K562 (cell line): ENCODE data around the gene GNL3. TPM values are rescaled to one million over a fixed set of nuclear protein-coding genes. Genes with fewer than 3 reads are reported as not detected.

Experiments used
- AFF4 ChIP-seq: sonication (generic); formaldehyde crosslinking; IDR thresholded peaks from 2 replicates; pipeline ENCODE4 v1.8.0; 2023; ENCODE audit warnings: mild to moderate bottlenecking, missing genetic modification reagents
- BRCA1 ChIP-seq, 2 experiments: fragments of 450-650 bp in 1 of 2; sonication (generic) in 1 of 2; formaldehyde crosslinking in 1 of 2; IDR thresholded peaks; 2 replicates each; pipeline versions ENCODE4 v1.5.0 to v1.6.1; 2017 to 2020; ENCODE audit warnings: mild to moderate bottlenecking in 1 of 2, missing genetic modification reagents in 1 of 2
- BRD4 ChIP-seq: fragments of 200-600 bp; sonication (generic); IDR thresholded peaks from 2 replicates; pipeline ENCODE4 v1.6.1; 2017; ENCODE audit warnings: inconsistent platforms
- CHD1 ChIP-seq: fragments of 200-600 bp; sonication (generic); IDR thresholded peaks from one replicate; pipeline ENCODE4 v1.6.1; 2012; ENCODE audit warnings: mild to moderate bottlenecking, moderate library complexity, low read length, inconsistent platforms
- CTBP1 ChIP-seq: fragments of 450-650 bp; IDR thresholded peaks from 2 replicates; pipeline ENCODE4 v1.6.1; 2016; ENCODE audit warnings: borderline replicate concordance
- GATAD2A ChIP-seq: fragments of 450-650 bp; IDR thresholded peaks from 2 replicates; pipeline ENCODE4 v1.6.1; 2017
- HDAC2 ChIP-seq: fragments of 450-650 bp; IDR thresholded peaks from 2 replicates; pipeline ENCODE4 v1.6.1; 2016; ENCODE audit warnings: mild to moderate bottlenecking
- HEY1 ChIP-seq: fragments of 250-450 bp; sonication (Bioruptor Pico); IDR thresholded peaks from 2 replicates; pipeline ENCODE4 v1.5.0; 2020; ENCODE audit warnings: mild to moderate bottlenecking, moderate library complexity, borderline replicate concordance
- HNRNPL ChIP-seq: fragments of 200-400 bp; formaldehyde crosslinking; IDR thresholded peaks from 2 replicates; pipeline ENCODE4 v1.6.1; 2017; ENCODE audit warnings: low read depth, mild to moderate bottlenecking, low read length
- MAZ ChIP-seq, 2 experiments: fragments of 450-650 bp in 1 of 2; sonication (generic) in 1 of 2; formaldehyde crosslinking; IDR thresholded peaks in 1 of 2; conservative IDR thresholded peaks in 1 of 2; 2 replicates each; pipeline versions ENCODE4 v1.4.0 to v1.5.0; 2020; ENCODE audit warnings: mild to moderate bottlenecking in 1 of 2, missing genetic modification reagents in 1 of 2
- MCM7 ChIP-seq, 2 experiments: fragments of 450-650 bp; IDR thresholded peaks; 2 replicates each; pipeline ENCODE4 v1.6.1; 2016 to 2018
- NFE2 ChIP-seq: IDR thresholded peaks from 2 replicates; pipeline ENCODE4 v1.6.1; 2014; ENCODE audit warnings: antibody characterized with exemption, low read depth
- POU5F1 ChIP-seq: fragments of 150-350 bp; IDR thresholded peaks from 2 replicates; pipeline ENCODE4 v1.6.1; 2014; ENCODE audit warnings: borderline replicate concordance, low read length, low read depth, mild to moderate bottlenecking; ENCODE audit not compliant: partially characterized antibody
- SFPQ ChIP-seq: fragments of 200-400 bp; formaldehyde crosslinking; IDR thresholded peaks from 2 replicates; pipeline ENCODE4 v1.6.1; 2017; ENCODE audit warnings: mild to moderate bottlenecking, low read depth, low read length, moderate library complexity
- SOX6 ChIP-seq: fragments of 450-650 bp; IDR thresholded peaks from 2 replicates; pipeline ENCODE4 v1.6.1; 2014; ENCODE audit warnings: mild to moderate bottlenecking
- ZC3H11A ChIP-seq: IDR thresholded peaks from 2 replicates; pipeline ENCODE4 v1.6.1; 2012; ENCODE audit warnings: low read depth, low read length, improper control_type of control experiment
- ZFX ChIP-seq: sonication (generic); formaldehyde crosslinking; IDR thresholded peaks from 2 replicates; pipeline ENCODE4 v1.8.0; 2022; ENCODE audit warnings: mild to moderate bottlenecking, missing genetic modification reagents, moderate library complexity
- ZNF12 ChIP-seq: sonication (generic); formaldehyde crosslinking; IDR thresholded peaks from 2 replicates; pipeline ENCODE4 v1.4.0; 2020; ENCODE audit warnings: mild to moderate bottlenecking, missing genetic modification reagents
- ZNF184 ChIP-seq: sonication (generic); formaldehyde crosslinking; IDR thresholded peaks from 2 replicates; pipeline ENCODE4 v1.5.0; 2020; ENCODE audit warnings: missing genetic modification reagents
- ZNF354B ChIP-seq: fragments of 250-450 bp; sonication (Bioruptor Pico); IDR thresholded peaks from 2 replicates; pipeline ENCODE4 v1.4.0; 2020
- ZNF57 ChIP-seq: fragments of 450-650 bp; formaldehyde crosslinking; IDR thresholded peaks from 2 replicates; pipeline ENCODE4 v1.4.0; 2020; ENCODE audit warnings: mild to moderate bottlenecking, moderate library complexity
- ZNF584 ChIP-seq: fragments of 200-800 bp; sonication (Bioruptor generic); IDR thresholded peaks from 2 replicates; pipeline ENCODE4 v1.6.1; 2016; ENCODE audit warnings: low read depth, mild to moderate bottlenecking, missing genetic modification characterization, missing compliant biosample characterization
- ZSCAN32 ChIP-seq: fragments of 450-650 bp; formaldehyde crosslinking; IDR thresholded peaks from 2 replicates; pipeline ENCODE4 v1.4.0; 2020; ENCODE audit warnings: mild to moderate bottlenecking, moderate library complexity
- polyA plus RNA-seq, 8 experiments: library from polyadenylated mRNA; depleted of rRNA in 4 of 8; stranded (reverse) in 5 of 8; unstranded in 3 of 8; fragments of >200 nt; fragmentation: Nextera tagmentation in 2 of 8; fragmentation: Illumina TruSeq in 1 of 8; extraction: Ambion mirVana in 2 of 8; extraction: Trizol in 1 of 8; gene quantifications; 2 replicates each; pipeline versions ENCODE4 v1.2.1 to v1.2.3, GENCODE V29; 2011 to 2014; ENCODE audit warnings: inconsistent platforms in 1 of 8, missing spikeins in 1 of 8
- total RNA-seq, 7 experiments: library from RNA; depleted of rRNA in 6 of 7; stranded (reverse); fragments of >200 nt in 6 of 7; fragmentation: Illumina TruSeq in 2 of 7; extraction: Trizol in 2 of 7; gene quantifications; 2 replicates each; pipeline versions ENCODE4 v1.2.1 to v1.2.3, GENCODE V29; 2011 to 2021; ENCODE audit warnings: low replicate concordance in 1 of 7

GNL3 gene
- total and polyA plus RNA-seq, 9 of the 15 experiments (the other 6 are each of a cell fraction or from before 2014, with no cell fraction given) = 132 to 313 (median 220) TPM

GRCh38 chr3:52705688-52706686, 20.2 kb downstream of the GNL3 start, which contains the start of the genes GLT8D1 and SPCS1 (continued):
- peak; percentile 85; the same call in 1 of the 2 replicates for TF ChIP-seq AFF4
- no peak for TF ChIP-seq MCM7 (IDR thresholded peaks at IDR 0.05)
- TF ChIP-seq SOX6 = no peak
- no peak for TF ChIP-seq ZNF354B (CRISPR knock-in tag)
- no peak for TF ChIP-seq ZNF57 (CRISPR knock-in tag)
- TF ChIP-seq BRCA1 (IDR thresholded peaks at IDR 0.05) = no peak
- TF ChIP-seq BRCA1 (CRISPR knock-in tag; IDR thresholded peaks at IDR 0.05) = no peak
- TF ChIP-seq MAZ (CRISPR knock-in tag; conservative IDR thresholded peaks at IDR 0.05 in 1 of 2, IDR thresholded peaks at IDR 0.05 in 1 of 2) = peak in 1 of 2 experiments; percentile 69; a peak in 3 of 4 replicates
- no peak for TF ChIP-seq GATAD2A
- TF ChIP-seq HEY1 (CRISPR knock-in tag) = no peak
- TF ChIP-seq NFE2 = peak; percentile 56
- TF ChIP-seq ZFX (CRISPR knock-in tag) = peak; percentile 77
- no peak for TF ChIP-seq SFPQ
- no peak for TF ChIP-seq ZNF184 (CRISPR knock-in tag)
- TF ChIP-seq BRD4 = no peak
- no peak for TF ChIP-seq ZNF12 (CRISPR knock-in tag)
- TF ChIP-seq CHD1 = no peak
- TF ChIP-seq POU5F1 = no peak
- TF ChIP-seq HNRNPL = no peak; the same call in 1 of the 2 replicates
- peak; percentile 23; the same call in 1 of the 2 replicates for TF ChIP-seq HDAC2
- TF ChIP-seq CTBP1 = peak; percentile 75
- TF ChIP-seq ZSCAN32 (CRISPR knock-in tag) = no peak
- TF ChIP-seq ZC3H11A = no peak
- no peak for TF ChIP-seq ZNF584
